DOHH2 (cell line): ENCODE measurements around the gene TMEM200A.

ENCODE experiments used
- H3F3A ChIP-seq: fragments of 200-600 bp; sonication (generic), shearing (Covaris generic); 2 replicates; pipeline ENCODE4 v1.6.0; 2016; ENCODE audit warnings: antibody characterized with exemption, mild to moderate bottlenecking; ENCODE audit not compliant: control insufficient read depth, insufficient read depth
- H3K27ac ChIP-seq: fragments of 200-600 bp; sonication (generic); 2 replicates; pipeline ENCODE4 v1.5.1; 2014; ENCODE audit warnings: low read depth, mild to moderate bottlenecking, low read length, moderate library complexity
- H3K27me3 ChIP-seq: fragments of 200-600 bp; sonication (generic); 2 replicates; pipeline ENCODE4 v1.6.1; 2014; ENCODE audit warnings: mild to moderate bottlenecking, low read length, mixed read lengths; ENCODE audit not compliant: control insufficient read depth
- H3K36me3 ChIP-seq: fragments of 200-600 bp; sonication (generic); 2 replicates; pipeline ENCODE4 v1.6.1; 2014; ENCODE audit warnings: mild to moderate bottlenecking, low read length, moderate library complexity, mixed read lengths; ENCODE audit not compliant: control insufficient read depth
- H3K4me1 ChIP-seq: fragments of 200-600 bp; sonication (generic); 2 replicates; pipeline ENCODE4 v1.6.1; 2014; ENCODE audit warnings: mild to moderate bottlenecking, low read length, mixed read lengths; ENCODE audit not compliant: control insufficient read depth
- H3K4me2 ChIP-seq: fragments of 200-600 bp; sonication (generic); 2 replicates; pipeline ENCODE4 v1.6.0; 2014; ENCODE audit warnings: mild to moderate bottlenecking, low read length, moderate library complexity
- H3K4me3 ChIP-seq: fragments of 200-600 bp; sonication (generic); 2 replicates; pipeline ENCODE4 v1.5.1; 2014; ENCODE audit warnings: mild to moderate bottlenecking, low read length, mixed read lengths
- H3K79me2 ChIP-seq: fragments of 200-600 bp; sonication (generic); 2 replicates; pipeline ENCODE4 v1.6.1; 2014; ENCODE audit warnings: mild to moderate bottlenecking, low read length, mixed read lengths; ENCODE audit not compliant: control insufficient read depth
- H3K9me2 ChIP-seq: fragments of 200-600 bp; sonication (generic); replicated peaks from 2 replicates; pipeline ENCODE4 v1.6.1; 2014; ENCODE audit warnings: mild to moderate bottlenecking, low read length, mixed read lengths; ENCODE audit not compliant: control insufficient read depth
- H3K9me3 ChIP-seq: fragments of 200-600 bp; sonication (generic); 2 replicates; pipeline ENCODE4 v1.6.1; 2014; ENCODE audit warnings: antibody characterized with exemption, low read length, mixed read lengths; ENCODE audit not compliant: control insufficient read depth, insufficient read depth
- H4K20me1 ChIP-seq: fragments of 200-600 bp; sonication (generic); 2 replicates; pipeline ENCODE4 v1.6.0; 2014; ENCODE audit warnings: low read depth, mild to moderate bottlenecking, antibody characterized with exemption, low read length, moderate library complexity; ENCODE audit not compliant: control insufficient read depth, insufficient read depth
- CTCF ChIP-seq: fragments of 200-600 bp; sonication (generic); IDR thresholded peaks from one replicate; pipeline ENCODE4 v1.5.1; 2014; ENCODE audit warnings: antibody characterized with exemption, mild to moderate bottlenecking, low read depth, low read length; ENCODE audit not compliant: poor library complexity, severe bottlenecking
- EZH2phosphoT487 ChIP-seq: fragments of 200-600 bp; sonication (generic); IDR thresholded peaks from 2 replicates; pipeline ENCODE4 v1.6.1; 2017; ENCODE audit warnings: borderline replicate concordance, mild to moderate bottlenecking, antibody characterized with exemption, low read length, moderate library complexity, mixed read lengths

The TMEM200A gene

GRCh38 chr6:130486417-130486816 is 120.6 kb downstream of the TMEM200A start:
- no peak overlapping the region for H3K27ac ChIP-seq
- no peaks in the 10 kb centered on the region for H3K27me3 ChIP-seq
- H3K36me3 ChIP-seq, result no peaks in the 10 kb centered on the region
- no peaks in the 10 kb centered on the region for H3K4me1 ChIP-seq
- no peak overlapping the region for H3K4me2 ChIP-seq
- H4K20me1 ChIP-seq, result no peaks in the 10 kb centered on the region
- no peak overlapping the region for H3K4me3 ChIP-seq
- H3K79me2 ChIP-seq, result no peaks in the 10 kb centered on the region
- H3K9me3 ChIP-seq, result no peaks in the 10 kb centered on the region
- no peaks in the 10 kb centered on the region for H3K9me2 ChIP-seq
- H3F3A ChIP-seq, result no peaks in the 10 kb centered on the region
- TF ChIP-seq CTCF (no peak), EZH2phosphoT487 (no peak)

GRCh38 chr6:130489514-130489913 is 123.7 kb downstream of the TMEM200A start:
- TF ChIP-seq EZH2phosphoT487, result no peak
- TF ChIP-seq CTCF, result no peak
- no peaks in the 10 kb centered on the region for H3F3A ChIP-seq
- H3K4me2 ChIP-seq, result no peak overlapping the region

More at GRCh38 chr6:130489514-130489913, 123.7 kb downstream of the TMEM200A start:
- no peaks in the 10 kb centered on the region for H3K27me3 ChIP-seq
- H3K27ac ChIP-seq, result no peak overlapping the region
- H3K4me3 ChIP-seq, result no peak overlapping the region
- no peaks in the 10 kb centered on the region for H3K79me2 ChIP-seq
- H3K36me3 ChIP-seq, result no peaks in the 10 kb centered on the region
- H4K20me1 ChIP-seq, result no peaks in the 10 kb centered on the region
- H3K4me1 ChIP-seq, result no peaks in the 10 kb centered on the region
- no peaks in the 10 kb centered on the region for H3K9me2 ChIP-seq
- H3K9me3 ChIP-seq, result no peaks in the 10 kb centered on the region
